ENCODE data around the gene MICAL3.

The MICAL3 gene

GRCh38 chr22:17777005-17777716 lies 247.2 kb downstream of the MICAL3 start:
- TF ChIP-seq CTCF (IDR thresholded peaks at IDR 0.05; ENCODE audit: low read depth, low read length), result no peak
- H3K4me3 ChIP-seq (ENCODE audit: low read depth, low read length), result no peak overlapping the region
- H3K9me3 ChIP-seq, result no peaks in the 10 kb centered on the region
- H3K27me3 ChIP-seq, result no peaks in the 10 kb centered on the region
- H3K36me3 ChIP-seq, result peaks cover 2% of the 10 kb centered on the region; the same call in 1 of the 2 replicates
- no peak for DNase-seq
- peaks cover 38% of the 10 kb centered on the region for H3K4me1 ChIP-seq

- H3K4me1 ChIP-seq, result peaks cover 29% of the 10 kb centered on the region
- no peak for TF ChIP-seq CTCF (IDR thresholded peaks at IDR 0.05; ENCODE audit: low read depth, low read length)
These were observed 248.4 kb downstream of the MICAL3 start for GRCh38 chr22:17775781-17776465.

DNA sequence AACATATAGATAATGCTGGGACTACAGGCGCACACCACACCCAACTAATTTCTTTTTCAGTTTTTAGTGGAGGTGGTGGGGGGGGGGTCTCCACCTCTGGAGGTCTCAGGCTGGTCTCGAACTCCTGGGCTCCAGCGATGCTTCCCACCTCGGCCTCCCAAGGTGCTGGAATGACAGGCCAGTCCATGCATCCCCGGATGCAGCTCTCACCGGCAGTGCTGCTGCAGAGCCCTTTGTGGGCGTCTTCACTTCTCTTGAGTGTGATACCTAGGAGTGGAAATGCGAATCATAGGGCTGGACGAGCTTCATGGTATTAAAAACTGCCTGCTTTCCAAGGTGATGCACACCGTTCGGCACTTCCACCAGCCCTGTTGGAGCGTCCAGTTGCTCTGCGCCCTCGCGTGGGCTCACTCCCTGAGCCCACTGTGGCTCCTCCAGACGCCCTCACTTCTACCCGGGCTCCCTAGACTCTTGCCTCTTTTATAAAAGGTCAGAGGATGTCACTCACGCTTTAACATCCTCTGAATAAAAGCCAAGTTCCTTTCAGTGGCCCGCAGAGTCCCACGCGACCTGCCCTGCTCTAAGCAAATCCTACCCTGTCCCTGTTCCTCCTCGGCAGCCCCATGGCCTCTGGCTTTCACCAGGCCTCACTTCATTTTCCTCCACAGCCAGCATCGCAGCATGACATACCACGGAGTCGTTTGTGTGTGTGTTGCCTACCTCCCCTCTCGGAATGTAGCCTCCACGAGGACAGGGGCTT lies 249.3 kb downstream of the MICAL3 start:
- peak overlapping the region; percentile 68 for H3K4me3 ChIP-seq (ENCODE audit: low read depth, low read length)
- no peaks in the 10 kb centered on the region for H3K9me3 ChIP-seq
- H3K4me1 ChIP-seq, result peaks cover 23% of the 10 kb centered on the region
- TF ChIP-seq CTCF (IDR thresholded peaks at IDR 0.05; ENCODE audit: low read depth, low read length), result no peak
- no peak for DNase-seq
- peaks cover 4% of the 10 kb centered on the region; the same call in 1 of the 2 replicates for H3K36me3 ChIP-seq
- no peaks in the 10 kb centered on the region for H3K27me3 ChIP-seq

More at GRCh38 chr22:17775781-17776465, 248.4 kb downstream of the MICAL3 start:
- Histone ChIP-seq H3K36me3 (peaks cover 4% of the 10 kb centered on the region; the same call in 1 of the 2 replicates), H3K4me3 (ENCODE audit: low read depth, low read length) (no peak overlapping the region), H3K27me3 (no peaks in the 10 kb centered on the region), H3K9me3 (no peaks in the 10 kb centered on the region)
- DNase-seq, result no peak

DNA sequence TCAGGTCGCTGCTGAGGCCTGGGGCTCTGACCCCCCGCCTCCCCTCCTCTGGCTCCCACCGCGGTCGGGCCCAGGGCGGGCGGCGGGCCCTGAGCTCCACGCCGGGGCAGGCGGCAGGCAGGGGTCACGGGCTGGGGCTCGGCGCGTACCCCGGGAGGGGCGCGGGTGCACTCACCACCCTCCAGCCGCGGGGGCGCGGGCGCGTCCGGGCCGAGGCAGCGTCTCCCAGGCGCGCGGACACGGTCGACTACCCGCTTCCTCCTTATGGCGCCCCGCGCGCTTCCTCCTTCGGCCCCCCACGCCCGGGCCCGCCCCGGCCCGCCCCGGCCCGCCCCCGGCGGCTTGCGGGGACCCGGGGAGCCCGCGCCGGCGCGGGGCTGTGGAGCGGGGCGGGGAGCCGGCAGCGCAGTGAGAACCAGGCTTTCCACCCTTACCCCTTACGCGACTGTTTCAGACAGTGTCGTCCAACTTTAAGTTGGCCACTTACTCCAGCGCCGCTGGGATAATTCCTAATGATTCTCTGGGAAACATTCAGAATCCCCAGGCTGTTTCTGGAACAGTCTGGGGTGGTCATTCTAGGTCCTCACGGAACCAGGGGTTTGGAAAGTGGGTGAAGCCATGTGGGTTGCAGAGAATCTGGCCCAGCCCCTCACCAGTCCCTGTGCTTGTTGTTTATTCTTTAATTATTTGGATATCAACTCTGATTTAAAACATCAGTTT lies 250.0 kb downstream of the MICAL3 start, which contains the start of gene BID:
BID (minus strand) TSS at position 264 of the 720 bp plus-strand sequence. CDS start 24,353 bp downstream, outside the sequence.
- H3K4me3 ChIP-seq (ENCODE audit: low read depth, low read length), result peak within 1 kb of the TSS; percentile 68
- DNase-seq, result peak; percentile 51
- no peaks in the 10 kb centered on the region for H3K9me3 ChIP-seq
- H3K4me1 ChIP-seq, result peaks cover 16% of the 10 kb centered on the region
- TF ChIP-seq CTCF (IDR thresholded peaks at IDR 0.05; ENCODE audit: low read depth, low read length), result no peak
- no peaks in the 10 kb centered on the region for H3K27me3 ChIP-seq
- peaks cover 4% of the 10 kb centered on the region; the same call in 1 of the 2 replicates for H3K36me3 ChIP-seq

DNA sequence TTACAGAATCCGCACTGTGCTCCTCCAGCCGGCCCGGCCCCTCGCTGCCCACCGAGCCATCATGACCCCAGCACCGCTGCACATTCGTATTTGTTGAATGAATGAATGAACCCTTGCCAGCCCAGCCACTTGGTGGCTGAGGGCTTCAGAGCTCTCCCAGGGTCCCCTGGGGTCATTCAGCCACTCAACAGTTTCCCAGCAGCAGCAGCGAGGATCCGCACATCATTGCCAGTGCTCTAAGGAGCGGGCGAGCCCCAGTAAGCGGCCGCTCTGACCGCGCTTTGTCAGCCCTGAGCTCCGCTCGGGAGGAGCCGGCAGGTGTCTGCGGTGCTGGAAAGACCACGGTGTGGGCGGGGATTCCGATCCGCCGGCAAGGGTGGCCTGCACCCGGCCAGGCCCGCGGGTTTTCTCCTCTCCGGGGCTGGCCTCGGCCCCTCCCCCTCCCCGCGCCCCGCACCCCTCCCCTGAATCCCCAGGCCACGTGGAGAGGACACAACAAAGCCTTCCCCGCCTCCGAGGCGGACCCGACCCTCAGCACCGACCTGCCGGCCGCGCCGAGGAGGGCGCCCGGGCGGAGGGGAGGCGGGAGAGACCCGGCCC lies 250.7 kb downstream of the MICAL3 start:
- TF ChIP-seq CTCF (IDR thresholded peaks at IDR 0.05; ENCODE audit: low read depth, low read length), result no peak
- peaks cover 16% of the 10 kb centered on the region for H3K4me1 ChIP-seq

More for the DNA sequence above, 250.7 kb downstream of the MICAL3 start:
- H3K27me3 ChIP-seq, result no peaks in the 10 kb centered on the region
- peak; percentile 85 for DNase-seq
- H3K9me3 ChIP-seq, result no peaks in the 10 kb centered on the region
- H3K4me3 ChIP-seq (ENCODE audit: low read depth, low read length), result peak overlapping the region; percentile 68
- peaks cover 4% of the 10 kb centered on the region; the same call in 1 of the 2 replicates for H3K36me3 ChIP-seq

Data from BE2C (cell line).